GM19372 (cell line): ENCODE results near the gene HOMEZ.

Experiments used
- ATAC-seq: cut with Tn5 transposase; IDR thresholded peaks from one replicate; pipeline ENCODE4 v1.9.1; 2021; ENCODE audit warnings: mild to moderate bottlenecking, low read depth, moderate library complexity; ENCODE audit not compliant: unreplicated experiment

Gene HOMEZ

GRCh38 chr14:23308721-23309445 lies 23.0 kb upstream of the HOMEZ start:
- no peak for ATAC-seq

- ATAC-seq, result no peak
Observed at GRCh38 chr14:23307687-23308644, 22.0 kb upstream of the HOMEZ start.

GRCh38 chr14:23307146-23307530 lies 21.2 kb upstream of the HOMEZ start:
- ATAC-seq, result no peak

GRCh38 chr14:23306412-23307145 lies 20.6 kb upstream of the HOMEZ start, which contains the start of gene BCL2L2:
BCL2L2 (plus strand) TSS chr14:23306833; CDS start chr14:23307768, 935 bp downstream.
- no peak for ATAC-seq

GRCh38 chr14:23302290-23303225 lies 16.6 kb upstream of the HOMEZ start, which contains the start of gene PPP1R3E:
PPP1R3E (minus strand) TSS chr14:23302859; CDS start chr14:23302576, 283 bp downstream.
- ATAC-seq, result peak; percentile 24

- ATAC-seq, result peak; percentile 10
Observed at GRCh38 chr14:23301969-23302289, 16.0 kb upstream of the HOMEZ start.

- ATAC-seq, result peak; percentile 74
Observed at GRCh38 chr14:23301288-23301968, 15.5 kb upstream of the HOMEZ start.

GRCh38 chr14:23300687-23301223 lies 14.8 kb upstream of the HOMEZ start:
- no peak for ATAC-seq

GRCh38 chr14:23299986-23300686 lies 14.2 kb upstream of the HOMEZ start:
- ATAC-seq, result no peak

- no peak for ATAC-seq
Observed at GRCh38 chr14:23299211-23299957, 13.5 kb upstream of the HOMEZ start.

- ATAC-seq, result no peak
Observed at GRCh38 chr14:23297611-23298277, 11.8 kb upstream of the HOMEZ start.

GRCh38 chr14:23297096-23297495 lies 11.2 kb upstream of the HOMEZ start:
- ATAC-seq, result no peak

- ATAC-seq, result no peak
Observed at GRCh38 chr14:23296012-23296777, 10.3 kb upstream of the HOMEZ start.

GRCh38 chr14:23294734-23295561 lies 9.0 kb upstream of the HOMEZ start:
- no peak for ATAC-seq

GRCh38 chr14:23286902-23287479 lies 1.1 kb upstream of the HOMEZ start:
- ATAC-seq, result no peak
